Stimulated activated CD4-positive, alpha-beta T cell treated with anti-CD3 and anti-CD28 coated beads, Interleukin-15, amount 100 ng/mL, for 24 hours (primary cell): ENCODE data around the gene SLC12A5.
A peak's percentile ranks its signal among the peaks of the same experiment; 100 is the strongest.

ENCODE experiments used
- DNase-seq: peaks from one replicate; pipeline ENCODE4 v3.0.0-alpha.2; 2020

SLC12A5 gene

GRCh38 chr20:46056970-46057855 is 28.2 kb downstream of the SLC12A5 start:
- peak; percentile 28 for DNase-seq

- DNase-seq, result peak; percentile 43
Observed at GRCh38 chr20:46057856-46058598, 29.0 kb downstream of the SLC12A5 start.

- DNase-seq, result no peak
Observed at GRCh38 chr20:46058599-46059281, 29.7 kb downstream of the SLC12A5 start.

- no peak for DNase-seq
Observed at GRCh38 chr20:46060301-46060881, 31.4 kb downstream of the SLC12A5 start.

GRCh38 chr20:46060975-46061374 is 32.0 kb downstream of the SLC12A5 start:
- DNase-seq, result no peak

- no peak for DNase-seq
Observed at GRCh38 chr20:46062151-46062550, 33.1 kb downstream of the SLC12A5 start.

- DNase-seq, result no peak
Observed at GRCh38 chr20:46062621-46063020, 33.6 kb downstream of the SLC12A5 start.

- DNase-seq, result no peak
Observed at GRCh38 chr20:46063151-46063550, 34.1 kb downstream of the SLC12A5 start.

- DNase-seq, result no peak
Observed at GRCh38 chr20:46063652-46064054, 34.6 kb downstream of the SLC12A5 start.

- no peak for DNase-seq
Observed at GRCh38 chr20:46065006-46065405, 36.0 kb downstream of the SLC12A5 start.

- no peak for DNase-seq
Observed at GRCh38 chr20:46065691-46066090, 36.7 kb downstream of the SLC12A5 start.

- DNase-seq, result no peak
Observed at GRCh38 chr20:46070215-46070900, 41.3 kb downstream of the SLC12A5 start.

- DNase-seq, result no peak
Observed at GRCh38 chr20:46071573-46071972, 42.6 kb downstream of the SLC12A5 start.

GRCh38 chr20:46073024-46073423 is 44.0 kb downstream of the SLC12A5 start:
- no peak for DNase-seq

- no peak for DNase-seq
Observed at GRCh38 chr20:46073443-46073842, 44.4 kb downstream of the SLC12A5 start.

- DNase-seq, result no peak
Observed at GRCh38 chr20:46074006-46074405, 45.0 kb downstream of the SLC12A5 start.

- no peak for DNase-seq
Observed at GRCh38 chr20:46076806-46077205, 47.8 kb downstream of the SLC12A5 start.

- no peak for DNase-seq
Observed at GRCh38 chr20:46077642-46078305, 48.8 kb downstream of the SLC12A5 start.

- DNase-seq, result no peak
Observed at GRCh38 chr20:46078954-46079353, 49.9 kb downstream of the SLC12A5 start.

GRCh38 chr20:46081074-46081473 is 52.1 kb downstream of the SLC12A5 start:
- no peak for DNase-seq

GRCh38 chr20:46083101-46083500 is 54.1 kb downstream of the SLC12A5 start:
- no peak for DNase-seq

GRCh38 chr20:46083531-46084061 is 54.6 kb downstream of the SLC12A5 start:
- DNase-seq, result no peak
